GM21723 (cell line): ENCODE data around the gene SAP25.
A peak's percentile ranks its signal among the peaks of the same experiment; 100 is the strongest.
"Not testable (repeated sequence)": the region's sequence is repeated elsewhere in the genome, so short reads cannot be mapped to it uniquely, and the experiment has no call there.

ENCODE experiments used
- ATAC-seq: cut with Tn5 transposase; IDR thresholded peaks from one replicate; pipeline ENCODE4 v1.9.1; 2021; ENCODE audit warnings: mild to moderate bottlenecking, moderate library complexity; ENCODE audit not compliant: unreplicated experiment

The SAP25 gene

GRCh38 chr7:100538654-100539435 lies 34.9 kb downstream of the SAP25 start, which contains the start of gene AGFG2:
AGFG2 (plus strand) TSS chr7:100539203; CDS start chr7:100539347, 144 bp downstream.
- peak; percentile 89 for ATAC-seq

GRCh38 chr7:100538348-100538653 lies 35.4 kb downstream of the SAP25 start:
- no peak for ATAC-seq

DNA sequence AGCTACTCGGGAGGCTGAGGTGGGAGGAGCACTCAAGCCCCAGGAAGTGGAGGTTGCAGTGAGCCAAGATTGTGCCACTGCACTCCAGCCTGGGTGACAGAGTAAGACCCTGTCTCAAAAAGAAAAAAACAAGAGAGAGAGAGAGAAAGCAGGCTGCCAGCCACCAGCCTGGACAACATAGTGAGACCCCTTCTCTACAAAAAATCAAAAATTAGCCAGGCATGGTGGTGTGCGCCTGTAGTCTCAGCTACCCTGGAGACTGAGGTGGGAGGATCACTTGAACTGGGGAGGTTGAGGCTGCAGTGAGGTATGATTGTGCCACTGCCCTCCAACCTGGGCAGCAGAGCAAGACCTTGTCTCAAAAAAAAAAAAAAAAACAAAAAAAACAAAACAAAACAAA lies 37.0 kb downstream of the SAP25 start:
- ATAC-seq, result not testable (repeated sequence)

DNA sequence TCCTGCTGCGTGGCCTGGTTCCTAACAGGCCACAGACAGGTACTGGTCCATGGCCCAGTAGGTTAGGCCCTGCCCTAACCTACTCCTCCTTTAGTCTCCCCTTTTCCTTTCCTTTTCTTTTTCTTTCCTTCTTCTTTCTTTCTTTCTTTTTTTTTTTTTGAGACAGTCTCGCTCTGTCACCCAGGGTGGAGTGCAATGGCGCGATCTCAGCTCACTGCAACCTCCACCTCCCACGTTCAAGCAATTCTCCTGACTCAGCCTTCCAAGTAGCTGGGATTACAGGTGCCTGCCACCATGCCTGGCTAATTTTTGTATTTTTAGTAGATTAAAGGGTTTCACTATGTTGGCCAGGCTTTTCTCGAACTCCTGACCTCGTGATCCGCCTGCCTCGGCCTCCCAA lies 37.7 kb downstream of the SAP25 start:
- not testable (repeated sequence) for ATAC-seq

DNA sequence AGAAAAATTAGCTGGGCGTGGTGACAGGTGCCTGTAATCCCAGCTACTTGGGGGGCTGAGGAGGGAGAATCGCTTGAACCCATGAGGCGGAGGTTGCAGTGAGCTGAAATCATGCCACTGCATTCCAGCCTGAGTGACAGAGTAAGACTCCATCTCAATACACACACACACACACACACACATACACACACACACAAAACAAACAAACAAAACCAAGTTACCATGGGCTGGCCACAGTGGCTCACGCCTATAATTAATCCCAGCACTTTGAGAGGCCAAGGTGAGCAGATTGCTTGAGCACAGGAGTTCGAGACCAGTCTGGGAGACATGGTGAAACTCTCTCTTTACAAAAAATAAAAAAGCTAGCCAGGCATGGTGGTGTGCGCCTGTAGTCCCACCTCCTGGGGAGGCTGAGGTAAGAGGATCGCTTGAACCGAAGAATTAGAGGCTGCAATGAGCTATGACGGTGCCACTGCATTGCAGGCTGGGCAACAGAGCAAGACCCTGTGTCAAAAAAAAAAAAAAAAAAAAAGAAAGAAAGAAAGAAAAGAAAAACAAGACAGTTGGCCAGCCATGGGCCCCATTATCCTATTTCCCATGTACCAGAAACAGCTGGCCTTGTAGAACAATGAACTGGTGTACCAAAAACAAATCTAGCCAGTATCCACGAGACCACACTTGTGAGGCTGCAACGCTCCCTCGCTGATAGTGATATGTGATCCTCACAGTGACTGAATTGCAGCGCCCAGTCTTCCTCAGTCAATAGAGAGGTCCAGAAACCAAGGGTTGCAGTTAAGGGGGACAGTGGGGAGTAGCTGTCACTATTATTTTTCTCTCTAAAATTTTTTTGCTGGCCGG lies 41.3 kb downstream of the SAP25 start:
- ATAC-seq, result no peak

- ATAC-seq, result not testable (repeated sequence)
Measured at GRCh38 chr7:100528108-100528866, 45.4 kb downstream of the SAP25 start.

DNA sequence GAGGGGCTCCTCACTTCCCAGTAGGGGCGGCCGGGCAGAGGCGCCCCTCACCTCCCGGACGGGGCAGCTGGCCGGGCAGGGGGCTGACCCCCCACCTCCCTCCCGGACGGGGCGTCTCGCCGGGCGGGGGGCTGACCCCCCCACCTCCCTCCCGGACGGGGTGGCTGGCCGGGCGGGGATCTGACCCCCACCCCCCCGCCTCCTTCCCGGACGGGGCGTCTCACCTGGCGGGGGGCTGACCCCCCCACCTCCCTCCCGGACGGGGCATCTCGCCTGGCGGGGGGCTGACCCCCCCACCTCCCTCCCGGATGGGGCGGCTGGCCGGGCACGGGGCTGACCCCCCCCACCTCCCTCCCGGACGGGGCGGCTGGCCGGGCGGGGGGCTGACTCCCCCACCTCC lies 50.5 kb downstream of the SAP25 start:
- not testable (repeated sequence) for ATAC-seq
